HG03060 (cell line): Measurements from ENCODE around the gene SLC4A4.
A peak's percentile ranks its signal among the peaks of the same experiment; 100 is the strongest.

Source experiments
- ATAC-seq: cut with Tn5 transposase; IDR thresholded peaks from one replicate; pipeline ENCODE4 v1.9.1; 2021; ENCODE audit warnings: low read depth, moderate number of reproducible peaks; ENCODE audit not compliant: unreplicated experiment

SLC4A4 gene

GRCh38 chr4:71526637-71527406, 188.0 kb downstream of the SLC4A4 start:
- no peak for ATAC-seq

GRCh38 chr4:71532407-71532806, 193.6 kb downstream of the SLC4A4 start:
- ATAC-seq = no peak

- no peak for ATAC-seq
Measured at GRCh38 chr4:71533121-71533520, 194.3 kb downstream of the SLC4A4 start.

GRCh38 chr4:71537551-71538065, 198.8 kb downstream of the SLC4A4 start:
- no peak for ATAC-seq

- ATAC-seq = no peak
Measured at GRCh38 chr4:71538528-71538927, 199.7 kb downstream of the SLC4A4 start.

GRCh38 chr4:71540749-71541269, 202.0 kb downstream of the SLC4A4 start:
- no peak for ATAC-seq

- no peak for ATAC-seq
Measured at GRCh38 chr4:71541541-71541940, 202.7 kb downstream of the SLC4A4 start.

- no peak for ATAC-seq
Measured at GRCh38 chr4:71545168-71545567, 206.3 kb downstream of the SLC4A4 start.

GRCh38 chr4:71549516-71550160, 210.8 kb downstream of the SLC4A4 start:
- ATAC-seq = no peak

GRCh38 chr4:71550220-71551165, 211.7 kb downstream of the SLC4A4 start:
- no peak for ATAC-seq

GRCh38 chr4:71553605-71554004, 214.8 kb downstream of the SLC4A4 start:
- ATAC-seq = no peak

- no peak for ATAC-seq
Measured at GRCh38 chr4:71554025-71554424, 215.2 kb downstream of the SLC4A4 start.

GRCh38 chr4:71558248-71558647, 219.4 kb downstream of the SLC4A4 start:
- peak; percentile 76 for ATAC-seq

- no peak for ATAC-seq
Measured at GRCh38 chr4:71559957-71560571, 221.2 kb downstream of the SLC4A4 start.

GRCh38 chr4:71564775-71565174, 226.0 kb downstream of the SLC4A4 start:
- ATAC-seq = no peak

GRCh38 chr4:71566856-71567255, 228.0 kb downstream of the SLC4A4 start:
- ATAC-seq = no peak

GRCh38 chr4:71568131-71568530, 229.3 kb downstream of the SLC4A4 start:
- ATAC-seq = no peak

GRCh38 chr4:71570492-71570891, 231.7 kb downstream of the SLC4A4 start:
- ATAC-seq = no peak

- no peak for ATAC-seq
Measured at GRCh38 chr4:71571346-71571745, 232.5 kb downstream of the SLC4A4 start.

GRCh38 chr4:71583971-71584370, 245.2 kb downstream of the SLC4A4 start:
- ATAC-seq = no peak
